HG03108 (cell line): Measurements from ENCODE around the gene ELOVL5.

Experiments used
- ATAC-seq: cut with Tn5 transposase; IDR thresholded peaks from one replicate; pipeline ENCODE4 v1.9.1; 2021; ENCODE audit warnings: moderate library complexity; ENCODE audit not compliant: unreplicated experiment

ELOVL5 gene

GRCh38 chr6:53282741-53283140 is 66.0 kb downstream of the ELOVL5 start:
- ATAC-seq, result no peak

GRCh38 chr6:53282234-53282633 is 66.5 kb downstream of the ELOVL5 start:
- no peak for ATAC-seq

- peak; percentile 66 for ATAC-seq
These were observed 67.1 kb downstream of the ELOVL5 start for GRCh38 chr6:53281518-53282215.

- ATAC-seq, result no peak
These were observed 68.5 kb downstream of the ELOVL5 start for GRCh38 chr6:53280207-53280606.

GRCh38 chr6:53279293-53279692 is 69.5 kb downstream of the ELOVL5 start:
- no peak for ATAC-seq

GRCh38 chr6:53273370-53273769 is 75.4 kb downstream of the ELOVL5 start:
- ATAC-seq, result no peak

GRCh38 chr6:53269827-53270226 is 78.9 kb downstream of the ELOVL5 start:
- no peak for ATAC-seq

- ATAC-seq, result no peak
These were observed 79.7 kb downstream of the ELOVL5 start for GRCh38 chr6:53268858-53269608.

- ATAC-seq, result no peak
These were observed 82.1 kb downstream of the ELOVL5 start for GRCh38 chr6:53266553-53267090.

GRCh38 chr6:53264915-53265607 is 83.7 kb downstream of the ELOVL5 start:
- no peak for ATAC-seq

GRCh38 chr6:53264337-53264736 is 84.4 kb downstream of the ELOVL5 start:
- no peak for ATAC-seq

- no peak for ATAC-seq
These were observed 84.8 kb downstream of the ELOVL5 start for GRCh38 chr6:53263917-53264316.

- ATAC-seq, result no peak
These were observed 88.7 kb downstream of the ELOVL5 start for GRCh38 chr6:53259860-53260580.

- no peak for ATAC-seq
These were observed 90.0 kb downstream of the ELOVL5 start for GRCh38 chr6:53258774-53259155.

- no peak for ATAC-seq
These were observed 90.5 kb downstream of the ELOVL5 start for GRCh38 chr6:53258076-53258773.

GRCh38 chr6:53257533-53257932 is 91.2 kb downstream of the ELOVL5 start:
- no peak for ATAC-seq

- ATAC-seq, result no peak
These were observed 91.7 kb downstream of the ELOVL5 start for GRCh38 chr6:53257001-53257400.

GRCh38 chr6:53252177-53252692 is 96.5 kb downstream of the ELOVL5 start:
- ATAC-seq, result no peak

GRCh38 chr6:53251033-53251672 is 97.6 kb downstream of the ELOVL5 start:
- no peak for ATAC-seq
